Upper lobe of left lung (tissue), 4 donors: ENCODE results near the gene STON2.

Experiments
- CTCF ChIP-seq, 6 experiments: fragments of 450-650 bp in 4 of 6; fragments of 200-600 bp in 2 of 6; sonication (generic) in 2 of 6; IDR thresholded peaks; one replicate each; pipeline ENCODE4 v1.5.1; 2016 to 2019; ENCODE audit warnings: antibody characterized with exemption in 6 of 6
- EP300 ChIP-seq, 4 donors: sonication (generic); formaldehyde crosslinking; IDR thresholded peaks; one replicate each; pipeline ENCODE4 v1.5.1; 2017; ENCODE audit warnings: antibody characterized with exemption in 4 of 4, control low read depth in 2 of 4

- TF ChIP-seq CTCF (IDR thresholded peaks at IDR 0.05), result no peak
- TF ChIP-seq EP300 (IDR thresholded peaks at IDR 0.05), result no peak
Observed at GRCh38 chr14:81311778-81312177, 88.3 kb downstream of the STON2 start.
